Astrocyte (in vitro differentiated cells and primary cell): ENCODE results near the gene DPF3.

ENCODE experiments used
- CTCF ChIP-seq: IDR thresholded peaks from 2 replicates; pipeline ENCODE4 v1.5.1; 2011; ENCODE audit warnings: low read depth, mild to moderate bottlenecking, inconsistent platforms, low read length, moderate library complexity; ENCODE audit not compliant: insufficient read depth
- EZH2 ChIP-seq: IDR thresholded peaks from 2 replicates; pipeline ENCODE4 v1.6.1; 2012; ENCODE audit warnings: mild to moderate bottlenecking, low read length, inconsistent platforms; ENCODE audit not compliant: insufficient read depth

DNA sequence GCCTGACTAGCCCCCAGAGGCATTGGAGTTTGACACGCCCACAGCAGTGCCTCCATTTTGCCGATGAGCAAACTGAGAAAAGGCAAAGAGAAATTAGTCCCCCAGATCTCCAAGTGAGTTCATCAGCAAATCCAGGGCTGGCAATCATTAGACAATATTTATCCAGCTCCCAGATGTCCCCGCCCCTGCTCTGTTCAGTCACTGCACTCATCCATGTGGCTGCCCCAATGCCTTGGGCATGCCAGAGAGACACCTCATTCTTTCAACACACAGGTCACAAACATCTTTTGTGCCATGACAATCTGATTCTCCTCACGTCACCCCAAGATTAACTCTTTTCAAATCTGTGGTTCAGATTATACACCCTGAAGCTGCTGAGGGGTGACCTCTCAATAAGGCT lies 43.5 kb downstream of the DPF3 start:
- TF ChIP-seq CTCF (no peak), EZH2 (no peak)
